Fibroblast of skin of back (primary cell): ENCODE measurements around the gene SNRNP25. TPM values are rescaled to one million over a fixed set of nuclear protein-coding genes. Genes with fewer than 3 reads are reported as not detected.
"Not testable (repeated sequence)": the region's sequence is repeated elsewhere in the genome, so short reads cannot be mapped to it uniquely, and the experiment has no call there.

ENCODE experiments used
- DNase-seq: peaks from one replicate; pipeline ENCODE4 v3.0.0-alpha.2; 2013
- polyA plus RNA-seq, 2 experiments: library from polyadenylated mRNA; unstranded; fragments of 120-200 nt; gene quantifications; one replicate each; pipeline ENCODE4 v1.2.1, GENCODE V29; 2013; ENCODE audit not compliant: insufficient read length in 2 of 2

SNRNP25 gene
- 53.6 TPM for polyA plus RNA-seq (2013, experiment 1 of 2; ENCODE audit: insufficient read length)
- polyA plus RNA-seq (2013, experiment 2 of 2; ENCODE audit: insufficient read length) = 26.5 TPM

- DNase-seq = peak; percentile 98
These were observed at the start of gene SNRNP25, which contains the start of gene POLR3K for GRCh38 chr16:53346-54236. TSS of gene SNRNP25 (plus strand) at chr16:53828. CDS start at chr16:54017, 189 bp downstream. TSS of gene POLR3K (minus strand) at chr16:53608. CDS start at chr16:53586, 22 bp downstream.

DNA sequence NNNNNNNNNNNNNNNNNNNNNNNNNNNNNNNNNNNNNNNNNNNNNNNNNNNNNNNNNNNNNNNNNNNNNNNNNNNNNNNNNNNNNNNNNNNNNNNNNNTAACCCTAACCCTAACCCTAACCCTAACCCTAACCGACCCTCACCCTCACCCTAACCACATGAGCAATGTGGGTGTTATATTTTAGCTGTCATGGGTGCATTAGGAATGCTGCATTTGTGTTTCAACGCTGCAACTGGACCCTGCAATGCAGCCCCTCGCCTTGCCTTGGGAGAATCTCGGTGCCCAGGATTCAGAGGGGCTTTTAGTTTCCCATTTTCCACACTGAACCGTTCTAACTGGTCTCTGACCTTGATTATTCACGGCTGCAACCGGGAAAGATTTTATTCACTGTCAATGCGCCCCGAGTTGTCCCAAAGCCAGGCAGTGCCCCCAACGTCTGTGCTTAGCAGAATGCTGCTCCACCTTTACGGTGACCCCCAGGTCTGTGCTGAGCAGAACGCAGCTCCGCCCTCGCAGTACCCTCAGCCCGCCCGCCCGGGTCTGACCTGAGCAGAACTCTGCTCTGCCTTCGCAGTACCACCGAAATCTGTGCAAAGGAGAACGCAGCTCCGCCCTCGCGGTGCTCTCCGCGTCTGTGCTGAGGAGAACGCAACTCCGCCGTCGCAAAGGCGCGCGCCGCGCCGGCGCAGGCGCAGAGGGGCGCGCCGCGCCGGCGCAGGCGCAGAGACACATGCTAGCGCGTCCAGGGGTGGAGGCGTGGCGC, 43.5 kb upstream of the SNRNP25 start:
- no peak for DNase-seq

DNA sequence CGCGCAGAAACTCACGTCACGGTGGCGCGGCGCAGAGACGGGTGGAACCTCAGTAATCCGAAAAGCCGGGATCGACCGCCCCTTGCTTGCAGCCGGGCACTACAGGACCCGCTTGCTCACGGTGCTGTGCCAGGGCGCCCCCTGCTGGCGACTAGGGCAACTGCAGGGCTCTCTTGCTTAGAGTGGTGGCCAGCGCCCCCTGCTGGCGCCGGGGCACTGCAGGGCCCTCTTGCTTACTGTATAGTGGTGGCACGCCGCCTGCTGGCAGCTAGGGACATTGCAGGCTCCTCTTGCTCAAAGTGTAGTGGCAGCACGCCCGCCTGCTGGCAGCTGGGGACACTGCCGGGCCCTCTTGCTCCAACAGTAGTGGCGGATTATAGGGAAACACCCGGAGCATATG, 42.9 kb upstream of the SNRNP25 start:
- not testable (repeated sequence) for DNase-seq

GRCh38 chr16:17062-17765, 36.4 kb upstream of the SNRNP25 start:
- not testable (repeated sequence) for DNase-seq

DNA sequence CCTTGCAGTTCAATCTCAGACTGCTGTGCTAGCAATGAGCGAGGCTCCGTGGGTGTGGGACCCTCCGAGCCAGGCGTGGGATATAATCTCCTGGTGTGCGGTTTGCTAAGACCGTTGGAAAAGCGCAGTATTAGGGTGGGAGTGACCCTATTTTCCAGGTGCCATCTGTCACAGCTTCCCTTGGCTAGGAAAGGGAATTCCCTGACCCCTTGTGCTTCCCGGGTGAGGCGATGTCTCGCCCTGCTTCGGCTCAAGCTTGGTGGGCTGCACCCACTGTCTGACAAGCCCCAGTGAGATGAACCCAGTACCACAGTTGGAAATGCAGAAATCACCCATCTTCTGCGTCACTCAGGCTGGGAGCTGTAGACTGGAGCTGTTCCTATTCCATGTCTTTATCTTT, 32.7 kb upstream of the SNRNP25 start:
- not testable (repeated sequence) for DNase-seq

GRCh38 chr16:24151-24550, 29.5 kb upstream of the SNRNP25 start:
- DNase-seq = not testable (repeated sequence)

- DNase-seq = not testable (repeated sequence)
These were observed 27.7 kb upstream of the SNRNP25 start for GRCh38 chr16:25926-26348.

GRCh38 chr16:30627-31026, 23.0 kb upstream of the SNRNP25 start:
- not testable (repeated sequence) for DNase-seq

DNA sequence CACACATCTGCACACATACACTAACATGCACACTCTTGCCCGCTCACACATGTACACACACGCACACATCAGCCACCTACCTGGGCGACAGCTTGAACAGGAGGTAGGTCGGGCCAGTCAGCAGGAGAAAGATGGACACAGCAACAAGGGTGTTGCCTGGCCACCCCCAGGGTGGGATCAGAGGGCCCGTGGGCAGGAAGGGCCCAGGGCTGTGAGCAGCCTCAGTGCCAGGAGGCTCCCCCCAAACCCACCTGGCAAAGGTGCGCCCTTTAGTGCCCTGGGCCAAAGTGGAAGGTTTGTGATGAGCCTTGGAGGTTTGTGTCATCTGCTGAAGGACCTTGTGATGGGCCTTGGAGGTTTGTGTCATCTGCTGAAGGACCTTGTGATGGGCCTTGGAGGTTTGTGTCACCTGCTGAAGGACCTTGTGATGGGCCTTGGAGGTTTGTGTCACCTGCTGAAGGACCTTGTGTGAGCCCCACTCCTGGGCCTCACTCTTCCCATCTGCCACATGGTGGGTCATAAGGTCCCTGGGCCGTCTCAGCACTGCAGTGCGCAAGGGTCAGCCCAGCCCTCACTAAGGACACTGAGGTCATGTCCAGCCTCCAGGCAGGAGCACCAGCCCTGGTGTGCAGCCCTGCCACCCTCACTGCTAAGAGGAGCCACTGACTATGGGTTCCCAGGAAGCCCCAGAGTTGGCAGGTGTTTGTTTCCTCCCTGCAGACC, 20.3 kb upstream of the SNRNP25 start:
- not testable (repeated sequence) for DNase-seq

GRCh38 chr16:33877-34647, 19.6 kb upstream of the SNRNP25 start:
- no peak for DNase-seq

GRCh38 chr16:34648-34987, 19.0 kb upstream of the SNRNP25 start:
- no peak for DNase-seq

DNA sequence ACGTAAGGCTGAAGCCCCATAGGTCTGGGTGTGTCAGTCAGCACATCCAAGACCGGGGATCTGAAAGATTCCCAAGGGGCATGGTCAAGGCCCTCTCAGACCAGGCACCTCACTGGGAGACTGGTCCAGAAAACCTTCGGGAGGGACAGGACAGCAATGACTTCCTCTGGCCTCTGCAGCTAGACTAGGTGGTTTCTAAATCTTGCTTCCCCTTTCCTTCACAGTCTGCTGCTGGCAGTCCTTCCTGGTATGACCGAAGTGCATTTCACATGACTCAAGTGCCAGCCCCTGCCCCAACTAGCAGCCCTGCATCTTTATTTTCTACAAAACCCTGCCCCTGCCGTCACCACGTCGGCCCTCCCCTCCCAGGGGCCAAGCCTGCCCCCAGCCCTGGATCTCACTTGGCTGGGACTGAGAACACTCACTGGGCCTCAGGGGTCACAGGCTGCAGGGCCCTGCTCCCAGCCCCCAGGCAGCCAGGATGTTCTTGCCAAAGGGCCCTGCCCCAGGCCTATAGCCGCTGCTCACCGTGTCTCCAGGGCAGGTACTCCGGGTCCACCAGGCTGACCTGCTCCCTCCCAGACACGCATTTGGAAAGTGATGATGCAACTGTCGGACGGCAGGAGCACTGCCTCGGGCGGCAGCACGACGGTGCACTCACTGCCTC, 18.5 kb upstream of the SNRNP25 start:
- no peak for DNase-seq

DNA sequence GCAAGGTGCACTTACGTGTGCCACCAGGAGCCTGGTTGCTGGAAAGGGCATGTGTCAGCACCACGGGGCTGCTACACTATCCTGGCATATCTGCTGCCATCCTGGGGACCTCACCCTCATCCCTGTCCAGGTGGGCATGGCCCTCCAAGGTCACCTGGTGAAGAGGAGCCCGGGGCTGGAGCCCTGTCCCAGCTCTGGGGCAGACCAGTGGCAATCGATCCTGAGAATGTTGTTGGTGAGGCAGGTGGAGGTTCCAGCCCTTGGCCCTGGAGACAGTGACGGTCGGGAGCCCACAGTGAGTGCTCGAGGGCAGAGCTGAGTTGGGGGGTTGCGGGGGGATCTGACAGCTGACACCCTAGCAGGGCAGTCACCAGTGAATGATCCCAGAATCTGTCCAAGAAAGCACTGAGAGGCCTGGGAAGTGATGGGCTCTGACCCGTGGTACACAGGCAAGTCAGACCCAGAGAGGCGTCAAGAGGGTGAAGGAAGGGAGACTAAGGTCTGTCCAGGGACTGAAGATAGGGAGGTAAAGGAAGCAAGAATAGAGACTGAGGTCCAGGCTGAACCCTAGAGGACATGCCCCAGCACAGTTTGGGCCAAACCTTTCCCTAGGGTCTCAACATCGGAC, 17.8 kb upstream of the SNRNP25 start:
- no peak for DNase-seq

GRCh38 chr16:36336-36984, 17.2 kb upstream of the SNRNP25 start:
- no peak for DNase-seq

GRCh38 chr16:37511-37910, 16.1 kb upstream of the SNRNP25 start:
- DNase-seq = no peak

DNA sequence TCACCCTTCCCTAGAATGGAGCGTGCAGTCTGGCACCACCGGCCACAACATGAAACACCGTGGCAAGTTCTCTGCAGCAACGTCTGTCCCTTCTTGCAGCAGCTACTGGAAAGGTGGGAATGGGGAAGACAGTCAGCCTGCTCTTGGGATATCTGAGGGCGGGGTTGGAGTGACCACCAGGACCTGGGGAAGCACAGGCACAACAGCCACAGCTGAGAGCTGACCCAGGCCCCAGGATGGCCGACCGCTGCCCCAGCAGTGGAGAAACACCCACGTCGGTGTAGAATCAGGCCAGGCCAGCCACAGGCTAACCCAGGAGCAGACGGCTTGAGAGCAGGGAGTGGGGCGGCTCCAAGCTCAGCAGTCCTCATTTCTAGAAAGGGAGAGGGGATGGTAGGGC, 15.4 kb upstream of the SNRNP25 start:
- DNase-seq = not testable (repeated sequence)

- DNase-seq = no peak
These were observed 14.4 kb upstream of the SNRNP25 start for GRCh38 chr16:38941-39892.

DNA sequence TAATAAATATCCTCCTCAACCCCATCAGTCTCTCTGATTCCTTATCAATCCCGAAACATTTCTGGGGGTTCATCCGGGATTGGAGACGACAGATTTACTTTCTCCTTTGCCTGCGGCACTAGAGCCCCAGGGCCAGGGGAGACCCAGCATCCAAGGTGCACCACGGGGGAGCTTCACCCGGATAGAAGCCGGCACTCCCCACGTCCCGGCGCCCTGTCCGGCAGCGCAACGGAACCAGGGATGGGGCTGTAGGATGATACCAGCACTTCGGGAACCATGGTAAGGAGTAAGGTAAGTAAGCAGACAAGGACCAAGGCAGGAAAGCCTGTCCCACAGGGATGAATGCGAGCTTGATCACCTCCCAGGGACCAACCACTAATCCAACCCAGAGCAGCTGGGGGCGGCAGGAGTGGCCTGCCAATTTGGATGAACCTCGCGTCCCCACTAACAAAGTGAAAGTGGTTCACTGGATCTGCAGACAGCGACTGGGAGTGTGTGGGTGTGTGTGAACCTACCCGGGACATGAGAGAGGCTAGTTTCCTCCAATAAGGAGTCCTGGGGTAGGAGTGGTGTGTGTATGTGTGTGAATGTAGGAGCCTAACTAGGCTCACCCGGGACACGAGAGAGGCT, 12.1 kb upstream of the SNRNP25 start:
- no peak for DNase-seq
